IPS DF 4.7 (cell line): ENCODE results near the gene RRP12.

ENCODE experiments used
- DNase-seq: peaks from one replicate; pipeline ENCODE4 v3.0.0-alpha.2; 2013; ENCODE audit warnings: low spot score; ENCODE audit errors: extremely low read depth

RRP12 gene

GRCh38 chr10:97336942-97337831 lies 64.0 kb downstream of the RRP12 start:
- DNase-seq = no peak

GRCh38 chr10:97336446-97336845 lies 64.7 kb downstream of the RRP12 start:
- DNase-seq = no peak

GRCh38 chr10:97336006-97336405 lies 65.1 kb downstream of the RRP12 start:
- no peak for DNase-seq

GRCh38 chr10:97335188-97335619 lies 65.9 kb downstream of the RRP12 start:
- no peak for DNase-seq

- DNase-seq = no peak
These were observed 66.6 kb downstream of the RRP12 start, which contains the start of gene FRAT2 for GRCh38 chr10:97334370-97335175. TSS of gene FRAT2 (minus strand) at chr10:97334729. CDS start at chr10:97334572, 157 bp downstream.

- DNase-seq = no peak
These were observed 67.4 kb downstream of the RRP12 start for GRCh38 chr10:97333601-97334369.

GRCh38 chr10:97333351-97333600 lies 67.9 kb downstream of the RRP12 start:
- DNase-seq = no peak

- no peak for DNase-seq
These were observed 68.4 kb downstream of the RRP12 start for GRCh38 chr10:97332591-97333350.

GRCh38 chr10:97331153-97331703 lies 69.9 kb downstream of the RRP12 start:
- DNase-seq = no peak

GRCh38 chr10:97329766-97330165 lies 71.4 kb downstream of the RRP12 start:
- no peak for DNase-seq

GRCh38 chr10:97328646-97329453 lies 72.3 kb downstream of the RRP12 start:
- DNase-seq = no peak

GRCh38 chr10:97327348-97328294 lies 73.5 kb downstream of the RRP12 start:
- DNase-seq = no peak

- DNase-seq = no peak
These were observed 75.4 kb downstream of the RRP12 start for GRCh38 chr10:97325754-97326153.

GRCh38 chr10:97323501-97323900 lies 77.6 kb downstream of the RRP12 start:
- DNase-seq = no peak

GRCh38 chr10:97321804-97322190 lies 79.3 kb downstream of the RRP12 start:
- no peak for DNase-seq

- no peak for DNase-seq
These were observed 79.9 kb downstream of the RRP12 start for GRCh38 chr10:97321032-97321803.

GRCh38 chr10:97320480-97321031 lies 80.6 kb downstream of the RRP12 start:
- DNase-seq = no peak
